AG09319 (cell line): ENCODE results near the gene GRIK3.

Experiments
- DNase-seq: peaks from one replicate; pipeline ENCODE4 v3.0.0-alpha.2; 2010; ENCODE audit warnings: low read depth; ENCODE audit errors: extremely low read depth
- CTCF ChIP-seq: IDR thresholded peaks from 2 replicates; pipeline ENCODE4 v1.5.1; 2011; ENCODE audit warnings: low read depth, mild to moderate bottlenecking, inconsistent platforms, low read length, moderate library complexity

GRIK3 gene

GRCh38 chr1:36934061-36934460 is 100.3 kb downstream of the GRIK3 start:
- no peak for DNase-seq
- TF ChIP-seq CTCF: no peak

- TF ChIP-seq CTCF: no peak
- DNase-seq: no peak
Measured at GRCh38 chr1:36927826-36928225, 106.5 kb downstream of the GRIK3 start.

- TF ChIP-seq CTCF: no peak
- no peak for DNase-seq
Measured at GRCh38 chr1:36925251-36925650, 109.1 kb downstream of the GRIK3 start.

- DNase-seq: no peak
- no peak for TF ChIP-seq CTCF
Measured at GRCh38 chr1:36924282-36924811, 110.0 kb downstream of the GRIK3 start.

GRCh38 chr1:36922593-36923426 is 111.5 kb downstream of the GRIK3 start:
- no peak for TF ChIP-seq CTCF
- no peak for DNase-seq

- no peak for TF ChIP-seq CTCF
- no peak for DNase-seq
Measured at GRCh38 chr1:36922071-36922470, 112.2 kb downstream of the GRIK3 start.

GRCh38 chr1:36920801-36921405 is 113.4 kb downstream of the GRIK3 start:
- DNase-seq: no peak
- no peak for TF ChIP-seq CTCF
